Lower lobe of right lung (tissue), 2 donors: Measurements from ENCODE around the gene OR52A5. TPM values are rescaled to one million over a fixed set of nuclear protein-coding genes. Genes with fewer than 3 reads are reported as not detected.
"Not testable (repeated sequence)": the region's sequence is repeated elsewhere in the genome, so short reads cannot be mapped to it uniquely, and the experiment has no call there.

ENCODE experiments used
- ATAC-seq, 2 donors: fragments of 200-7000 bp; cut with Tn5 transposase; one replicate each; pipeline ENCODE4 v1.9.1; 2020 to 2022; ENCODE audit warnings: mild to moderate bottlenecking in 2 of 2, moderate library complexity in 2 of 2
- DNase-seq: peaks from one replicate; pipeline ENCODE4 v3.0.0-alpha.2; 2020
- H3K27ac ChIP-seq: fragments of 200-600 bp; one replicate; pipeline ENCODE4 v1.8.0; 2022
- H3K27me3 ChIP-seq: fragments of 200-600 bp; one replicate; pipeline ENCODE4 v1.8.0; 2022; ENCODE audit warnings: low read depth
- H3K36me3 ChIP-seq: fragments of 200-600 bp; one replicate; pipeline ENCODE4 v1.8.0; 2022; ENCODE audit warnings: mild to moderate bottlenecking
- H3K4me1 ChIP-seq: fragments of 200-600 bp; one replicate; pipeline ENCODE4 v1.8.0; 2022
- H3K4me3 ChIP-seq: fragments of 200-600 bp; one replicate; pipeline ENCODE4 v1.8.0; 2022; ENCODE audit warnings: mild to moderate bottlenecking
- H3K9me3 ChIP-seq: fragments of 200-600 bp; one replicate; pipeline ENCODE4 v1.8.0; 2022
- intact Hi-C: fragments of 100-400 bp; cut with DNase I; formaldehyde crosslinking; loops from one replicate; pipeline ENCODE4 v1.11.0; 2022
- total RNA-seq: library from RNA; stranded (reverse); fragmentation: NEBNext Ultra II Directional; extraction: Animal tissue kit (Norgen Biotek cat#: 25700); gene quantifications from one replicate; pipeline ENCODE4 v1.2.1, GENCODE V29; 2021
- TF ChIP-seq, protein P1 (sequence below): fragments of 200-600 bp; IDR thresholded peaks from one replicate; pipeline ENCODE4 v1.8.0; 2022; ENCODE audit warnings: antibody characterized with exemption, mild to moderate bottlenecking
- donor health status: DM: no; HTN: yes; CAD: no; lungs with severe emphysema.

Gene OR52A5
- total RNA-seq, 1 donor from 2014 or later: not detected

- TF ChIP-seq, protein P1, sequence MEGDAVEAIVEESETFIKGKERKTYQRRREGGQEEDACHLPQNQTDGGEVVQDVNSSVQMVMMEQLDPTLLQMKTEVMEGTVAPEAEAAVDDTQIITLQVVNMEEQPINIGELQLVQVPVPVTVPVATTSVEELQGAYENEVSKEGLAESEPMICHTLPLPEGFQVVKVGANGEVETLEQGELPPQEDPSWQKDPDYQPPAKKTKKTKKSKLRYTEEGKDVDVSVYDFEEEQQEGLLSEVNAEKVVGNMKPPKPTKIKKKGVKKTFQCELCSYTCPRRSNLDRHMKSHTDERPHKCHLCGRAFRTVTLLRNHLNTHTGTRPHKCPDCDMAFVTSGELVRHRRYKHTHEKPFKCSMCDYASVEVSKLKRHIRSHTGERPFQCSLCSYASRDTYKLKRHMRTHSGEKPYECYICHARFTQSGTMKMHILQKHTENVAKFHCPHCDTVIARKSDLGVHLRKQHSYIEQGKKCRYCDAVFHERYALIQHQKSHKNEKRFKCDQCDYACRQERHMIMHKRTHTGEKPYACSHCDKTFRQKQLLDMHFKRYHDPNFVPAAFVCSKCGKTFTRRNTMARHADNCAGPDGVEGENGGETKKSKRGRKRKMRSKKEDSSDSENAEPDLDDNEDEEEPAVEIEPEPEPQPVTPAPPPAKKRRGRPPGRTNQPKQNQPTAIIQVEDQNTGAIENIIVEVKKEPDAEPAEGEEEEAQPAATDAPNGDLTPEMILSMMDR: no peak
- no peak for ATAC-seq
- Histone ChIP-seq H3K27ac (no peak overlapping the region), H3K36me3 (no peaks in the 10 kb centered on the region), H3K27me3 (no peaks in the 10 kb centered on the region), H3K4me1 (no peaks in the 10 kb centered on the region), H3K4me3 (no peak overlapping the region), H3K9me3 (no peaks in the 10 kb centered on the region)
- DNase-seq: no peak
- intact Hi-C loops: no loop called here
Measured at GRCh38 chr11:5159806-5160205, 21.6 kb upstream of the OR52A5 start.

DNA sequence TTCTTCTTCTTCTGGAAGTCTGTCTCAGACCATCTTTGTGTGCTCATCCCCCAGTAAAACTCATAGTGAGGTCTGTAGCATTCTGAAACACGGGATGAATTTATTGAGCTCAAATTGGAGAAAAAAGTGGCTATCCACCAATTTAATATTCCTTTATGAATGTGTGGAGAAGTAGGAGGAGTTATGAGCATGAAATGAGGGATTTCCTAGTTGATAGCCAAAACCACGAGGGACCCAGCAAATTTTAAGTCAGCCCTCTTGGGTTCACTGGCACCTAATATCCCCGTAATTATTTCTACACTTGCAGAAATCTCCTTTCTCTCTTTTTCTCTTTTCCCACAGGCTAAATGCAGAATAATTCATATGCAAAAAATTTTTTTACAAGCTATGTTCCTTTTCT is 16.5 kb upstream of the OR52A5 start, which contains the start of gene OR52A1:
Gene OR52A1 (minus strand): TSS at position 101 of the 400 bp plus-strand sequence. CDS start 2,388 bp downstream, outside the sequence.
- no peak for ATAC-seq
- TF ChIP-seq, protein P1: no peak
- DNase-seq: no peak
- intact Hi-C loops: no loop called here
- Histone ChIP-seq H3K4me1 (no peaks in the 10 kb centered on the region), H3K9me3 (no peaks in the 10 kb centered on the region), H3K27me3 (no peaks in the 10 kb centered on the region), H3K36me3 (no peaks in the 10 kb centered on the region), H3K4me3 (no peak within 1 kb of the TSS), H3K27ac (no peak within 1 kb of the TSS)

- DNase-seq (no peak), ATAC-seq (no peak)
- H3K4me1 ChIP-seq: no peaks in the 10 kb centered on the region
- H3K36me3 ChIP-seq: no peaks in the 10 kb centered on the region
- TF ChIP-seq, protein P1: no peak
- H3K4me3 ChIP-seq: no peak overlapping the region
- no peak overlapping the region for H3K27ac ChIP-seq
- H3K27me3 ChIP-seq: no peaks in the 10 kb centered on the region
- H3K9me3 ChIP-seq: no peaks in the 10 kb centered on the region
- intact Hi-C loops: no loop called here
Measured at GRCh38 chr11:5153574-5154431, 15.6 kb upstream of the OR52A5 start.

GRCh38 chr11:5151713-5152153 is 13.6 kb upstream of the OR52A5 start:
- Histone ChIP-seq H3K4me1 (no peaks in the 10 kb centered on the region), H3K27ac (no peak overlapping the region), H3K9me3 (no peaks in the 10 kb centered on the region), H3K4me3 (no peak overlapping the region), H3K27me3 (no peaks in the 10 kb centered on the region), H3K36me3 (no peaks in the 10 kb centered on the region)
- ATAC-seq (no peak), DNase-seq (no peak)
- intact Hi-C loops: no loop called here
- TF ChIP-seq, protein P1: no peak

- H3K36me3 ChIP-seq, DNase-seq, intact Hi-C loops, H3K4me3 ChIP-seq, H3K27ac ChIP-seq, ATAC-seq, H3K27me3 ChIP-seq, H3K9me3 ChIP-seq, H3K4me1 ChIP-seq: not testable (repeated sequence)
Measured at GRCh38 chr11:5144206-5144605, 6.0 kb upstream of the OR52A5 start.

GRCh38 chr11:5137014-5137413 is 1.1 kb downstream of the OR52A5 start:
- no peak for ATAC-seq
- Histone ChIP-seq H3K9me3 (no peaks in the 10 kb centered on the region), H3K4me3 (no peak overlapping the region), H3K27me3 (no peaks in the 10 kb centered on the region), H3K4me1 (no peaks in the 10 kb centered on the region), H3K27ac (no peak overlapping the region), H3K36me3 (no peaks in the 10 kb centered on the region)
- TF ChIP-seq, protein P1: no peak
- no peak for DNase-seq
- intact Hi-C loops: no loop called here
